H54 (cell line): ENCODE measurements around the gene PUS3.

Source experiments
- DNase-seq: peaks from one replicate; pipeline ENCODE4 v3.0.0; 2011; ENCODE audit warnings: low spot score, mixed read lengths; ENCODE audit not compliant: insufficient read length
- FAIRE-seq: peaks from 3 replicates; lab custom pipeline; 2011; peaks lifted over from hg19 to GRCh38; lab: Jason Lieb, UNC
- POLR2A ChIP-seq: IDR thresholded peaks from 2 replicates; pipeline ENCODE4 v1.6.1; 2011; ENCODE audit warnings: low read depth, mild to moderate bottlenecking, low read length

Gene PUS3

GRCh38 chr11:125945011-125945796 lies 42.2 kb upstream of the PUS3 start:
- no peak for TF ChIP-seq POLR2A
- DNase-seq = no peak
- no peak for FAIRE-seq

GRCh38 chr11:125944350-125945010 lies 41.5 kb upstream of the PUS3 start:
- FAIRE-seq (no peak), DNase-seq (no peak)
- no peak for TF ChIP-seq POLR2A

- TF ChIP-seq POLR2A = no peak
- DNase-seq (no peak), FAIRE-seq (no peak)
Measured at GRCh38 chr11:125943661-125944349, 40.8 kb upstream of the PUS3 start.

- TF ChIP-seq POLR2A = no peak
- DNase-seq (no peak), FAIRE-seq (no peak)
Measured at GRCh38 chr11:125942771-125943428, 39.9 kb upstream of the PUS3 start.

GRCh38 chr11:125941619-125942611 lies 38.9 kb upstream of the PUS3 start:
- no peak for FAIRE-seq
- peak; percentile 19 for DNase-seq
- no peak for TF ChIP-seq POLR2A

GRCh38 chr11:125941267-125941618 lies 38.2 kb upstream of the PUS3 start:
- FAIRE-seq (no peak), DNase-seq (no peak)
- no peak for TF ChIP-seq POLR2A

GRCh38 chr11:125940145-125940544 lies 37.1 kb upstream of the PUS3 start:
- no peak for DNase-seq
- FAIRE-seq = no peak
- TF ChIP-seq POLR2A = no peak

GRCh38 chr11:125939081-125939521 lies 36.1 kb upstream of the PUS3 start:
- FAIRE-seq (no peak), DNase-seq (no peak)
- no peak for TF ChIP-seq POLR2A

- DNase-seq = no peak
- TF ChIP-seq POLR2A = no peak
- no peak for FAIRE-seq
Measured at GRCh38 chr11:125938418-125938817, 35.4 kb upstream of the PUS3 start.

GRCh38 chr11:125935618-125936199 lies 32.7 kb upstream of the PUS3 start:
- no peak for TF ChIP-seq POLR2A
- no peak for DNase-seq
- no peak for FAIRE-seq

- FAIRE-seq (no peak), DNase-seq (no peak)
- no peak for TF ChIP-seq POLR2A
Measured at GRCh38 chr11:125935056-125935455, 32.0 kb upstream of the PUS3 start.

GRCh38 chr11:125934473-125934872 lies 31.5 kb upstream of the PUS3 start:
- FAIRE-seq (no peak), DNase-seq (no peak)
- TF ChIP-seq POLR2A = no peak
